C4-2B (cell line): Measurements from ENCODE around the gene MAN2B2.

Experiments
- CTCF ChIP-seq: fragments of 450-650 bp; conservative IDR thresholded peaks from 2 replicates; pipeline ENCODE4 v1.5.1; 2017; ENCODE audit warnings: mild to moderate bottlenecking
- ZFX ChIP-seq: fragments of 450-650 bp; IDR thresholded peaks from 2 replicates; pipeline ENCODE4 v1.6.1; 2017

- TF ChIP-seq CTCF (no peak), ZFX (no peak)
These were observed 80.9 kb downstream of the MAN2B2 start for GRCh38 chr4:6655924-6656323.
